Activated CD4-positive, alpha-beta T cell treated with anti-CD3 and anti-CD28 coated beads, Interleukin-2, amount 50 U/mL, for 4 hours (primary cell): ENCODE data around the gene COL6A1.

ENCODE experiments used
- DNase-seq, 2 experiments: peaks; one replicate each; pipeline ENCODE4 v3.0.0-alpha.2; 2020

COL6A1 gene

DNA sequence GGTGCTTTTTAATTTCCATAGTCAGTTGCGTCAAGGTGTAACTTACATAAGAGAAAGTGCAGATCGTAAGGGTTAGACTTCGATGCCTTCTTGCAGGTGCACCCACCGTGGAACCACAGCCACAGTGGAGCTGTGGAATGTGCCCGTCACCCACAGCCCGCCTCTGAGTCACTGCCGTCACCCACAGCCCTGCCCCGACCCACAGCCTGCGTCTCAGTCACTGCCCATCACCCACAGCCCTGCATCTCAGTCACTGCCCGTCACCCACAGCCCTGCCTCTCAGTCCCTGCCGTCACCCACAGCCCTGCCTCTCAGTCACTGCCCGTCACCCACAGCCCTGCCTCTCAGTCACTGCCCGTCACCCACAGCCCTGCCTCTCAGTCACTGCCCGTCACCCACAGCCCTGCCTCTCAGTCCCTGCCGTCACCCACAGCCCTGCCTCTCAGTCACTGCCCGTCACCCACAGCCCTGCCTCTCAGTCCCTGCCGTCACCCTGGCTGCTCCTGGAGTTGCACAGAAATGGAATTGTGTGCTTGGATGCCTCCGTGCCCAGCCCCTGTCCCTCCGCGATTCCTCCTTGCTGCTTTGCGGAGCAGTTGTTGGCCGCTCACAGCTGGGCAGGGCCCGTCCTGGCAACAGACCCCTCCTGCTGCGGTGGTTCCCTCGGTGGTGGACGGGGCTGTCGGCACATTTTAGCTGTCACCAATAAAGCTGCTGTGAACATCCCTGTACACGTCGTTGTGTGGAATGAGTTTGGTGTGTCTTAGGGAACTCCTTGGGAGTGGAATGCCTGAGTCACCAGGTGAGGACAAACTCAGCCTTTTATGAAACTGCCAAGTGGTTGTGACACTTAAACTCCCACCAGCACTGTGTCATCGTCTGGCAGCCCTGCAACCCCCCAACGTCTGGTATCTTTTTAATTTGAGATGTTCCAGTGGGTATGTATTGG is 71.4 kb downstream of the COL6A1 start:
- DNase-seq: peak in 1 of 2 experiments; percentile 18

DNA sequence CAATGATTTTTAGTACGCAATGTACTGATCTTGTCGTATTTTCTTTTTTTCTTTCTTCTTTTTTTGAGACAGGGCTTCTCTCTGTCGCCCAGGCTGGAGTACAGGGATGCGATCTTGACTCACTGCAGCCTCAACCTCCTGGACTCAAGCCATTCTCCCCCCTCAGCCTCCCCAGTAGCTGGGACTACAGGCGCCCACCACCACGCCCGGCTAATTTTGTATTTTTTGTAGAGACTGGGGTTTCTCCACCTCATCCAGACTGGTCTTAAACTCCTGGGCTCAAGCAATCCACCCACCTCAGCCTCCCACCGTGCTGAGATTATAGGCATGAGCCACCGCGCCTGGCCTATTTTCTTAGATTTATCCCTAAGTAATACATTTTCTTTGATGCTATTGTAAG is 72.5 kb downstream of the COL6A1 start:
- no peak for DNase-seq

GRCh38 chr21:46054451-46054881 is 72.9 kb downstream of the COL6A1 start:
- DNase-seq: no peak
